Muscle of back (tissue), 11 donors: ENCODE results near the gene SCAMP4. TPM values are rescaled to one million over a fixed set of nuclear protein-coding genes. Genes with fewer than 3 reads are reported as not detected.

Source experiments
- DNase-seq, 3 donors: peaks; one replicate each; pipeline versions ENCODE4 v3.0.0 to v3.0.0-alpha.2; 2013
- polyA plus RNA-seq, 10 donors: library from polyadenylated mRNA; unstranded; fragments of 120-200 nt; gene quantifications; one replicate each; pipeline ENCODE4 v1.2.1, GENCODE V29; 2013; ENCODE audit not compliant: insufficient read length in 10 of 10

SCAMP4 gene
- polyA plus RNA-seq, 10 donors, result 21.0 to 34.3 (median 27.3) TPM

DNA sequence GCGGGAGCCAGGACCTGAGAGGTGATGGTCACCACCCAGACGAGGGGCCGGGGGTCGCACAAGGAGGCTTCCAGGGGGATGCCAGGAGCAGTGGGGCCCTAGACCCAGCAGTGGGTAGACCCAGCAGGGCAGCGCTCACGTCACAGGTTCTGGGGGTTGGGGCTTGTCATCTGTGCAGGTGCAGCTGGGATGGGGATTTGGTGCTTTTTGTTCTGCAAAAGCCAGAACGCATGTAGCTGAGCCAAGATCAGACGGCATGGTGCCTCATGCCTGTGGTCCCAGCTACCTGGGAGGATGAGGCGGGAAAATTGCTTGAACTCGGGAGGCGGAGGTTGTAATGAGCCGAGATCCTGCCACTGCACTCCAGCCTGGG, 50.9 kb downstream of the SCAMP4 start:
- no peak for DNase-seq

- DNase-seq, result no peak
These were observed 51.8 kb downstream of the SCAMP4 start for GRCh38 chr19:1956868-1957492.

DNA sequence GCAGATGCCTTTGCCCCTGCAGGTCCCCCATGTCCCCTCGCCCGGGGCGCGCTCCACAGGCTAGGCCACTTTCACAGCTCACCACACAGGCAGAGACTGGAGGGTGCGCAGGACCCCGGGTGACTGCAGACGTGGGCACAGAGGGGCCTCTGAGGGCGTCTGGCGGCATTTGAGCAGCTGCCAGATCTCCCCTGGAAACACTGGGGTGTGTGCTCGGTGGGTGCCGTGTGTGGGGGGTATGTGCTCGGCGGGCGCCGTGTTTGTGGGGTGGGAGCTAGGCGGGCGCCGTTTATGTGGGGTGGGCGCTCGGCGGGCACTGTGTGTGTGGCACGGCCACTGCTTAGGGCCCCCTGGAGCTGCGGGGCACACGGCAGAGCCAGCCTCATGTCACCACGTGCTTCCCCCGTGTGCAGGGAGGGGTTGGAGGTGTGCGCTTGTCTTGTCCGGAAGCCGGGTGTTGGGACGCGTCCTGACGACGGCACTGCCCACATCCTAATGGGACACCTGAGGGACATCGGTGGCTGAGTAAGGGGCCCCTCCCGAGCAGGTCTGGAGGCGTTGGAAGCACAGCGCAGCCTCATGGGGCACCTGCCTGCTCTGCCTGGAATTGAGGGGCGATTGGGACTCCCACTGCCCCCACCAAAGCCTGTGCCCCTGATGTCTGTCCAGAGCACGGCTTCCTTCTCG, 52.5 kb downstream of the SCAMP4 start:
- DNase-seq, result no peak

DNA sequence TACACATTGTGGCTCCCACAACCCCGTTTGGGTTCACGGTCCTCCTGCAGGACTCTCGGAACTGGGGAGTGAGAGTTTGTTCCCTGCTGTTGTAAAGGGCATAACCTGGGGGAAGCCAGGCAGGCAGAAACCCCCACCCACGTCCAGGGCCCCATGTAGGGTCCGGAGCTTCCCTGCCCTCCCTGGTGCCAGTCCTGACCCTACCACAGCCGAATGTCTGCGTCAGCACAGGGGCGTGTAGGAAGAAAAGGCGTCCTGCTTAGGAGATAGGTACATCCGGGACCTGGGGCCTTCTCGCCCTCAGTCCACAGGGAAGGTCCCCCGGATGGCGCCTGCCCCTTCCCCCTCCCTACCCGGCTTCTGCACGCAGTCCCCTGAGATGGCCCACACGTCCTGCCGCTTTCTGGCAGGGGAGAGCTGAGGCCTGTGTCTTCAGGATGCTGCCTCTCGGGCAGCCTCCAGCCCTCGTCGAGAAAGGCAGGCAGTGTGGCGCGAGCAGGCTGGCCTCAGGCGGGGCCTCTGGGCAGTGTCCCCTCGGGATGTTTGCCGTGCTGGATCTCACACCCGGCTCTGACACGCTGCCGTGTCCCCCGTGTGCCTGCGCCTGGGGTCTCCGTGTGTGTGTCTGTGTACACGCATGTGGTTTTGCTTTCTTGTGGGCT, 54.9 kb downstream of the SCAMP4 start:
- DNase-seq, result no peak

GRCh38 chr19:1961000-1961883, 56.0 kb downstream of the SCAMP4 start:
- no peak for DNase-seq

- no peak for DNase-seq
These were observed 57.5 kb downstream of the SCAMP4 start for GRCh38 chr19:1962674-1963073.

DNA sequence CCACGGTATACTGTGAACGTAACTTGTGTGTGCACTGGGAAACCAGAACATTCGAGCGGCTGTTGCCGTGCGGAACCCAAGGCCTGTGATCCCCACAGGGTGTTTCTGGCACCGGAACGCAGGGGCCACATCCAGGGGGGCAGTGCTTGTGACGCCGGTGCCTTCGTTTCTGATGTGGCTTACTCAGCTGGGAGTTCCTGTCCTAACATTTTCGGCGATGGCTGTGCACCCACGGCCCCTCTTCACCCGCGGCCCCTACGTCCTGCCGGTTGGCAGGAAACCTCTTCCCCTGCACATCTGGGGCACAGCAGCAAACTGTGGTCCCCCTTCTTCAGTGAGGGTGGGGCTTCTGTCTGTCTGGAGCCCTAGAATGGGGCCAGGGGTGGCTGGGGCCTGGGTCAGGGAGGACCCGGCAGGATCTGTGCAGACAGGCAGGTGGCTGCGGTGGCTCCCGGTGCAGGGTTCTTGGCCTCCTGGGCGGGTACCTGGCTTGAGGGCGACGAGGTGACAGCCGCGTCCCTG, 61.9 kb downstream of the SCAMP4 start:
- no peak for DNase-seq

- no peak for DNase-seq
These were observed 63.3 kb downstream of the SCAMP4 start for GRCh38 chr19:1968279-1969175.

DNA sequence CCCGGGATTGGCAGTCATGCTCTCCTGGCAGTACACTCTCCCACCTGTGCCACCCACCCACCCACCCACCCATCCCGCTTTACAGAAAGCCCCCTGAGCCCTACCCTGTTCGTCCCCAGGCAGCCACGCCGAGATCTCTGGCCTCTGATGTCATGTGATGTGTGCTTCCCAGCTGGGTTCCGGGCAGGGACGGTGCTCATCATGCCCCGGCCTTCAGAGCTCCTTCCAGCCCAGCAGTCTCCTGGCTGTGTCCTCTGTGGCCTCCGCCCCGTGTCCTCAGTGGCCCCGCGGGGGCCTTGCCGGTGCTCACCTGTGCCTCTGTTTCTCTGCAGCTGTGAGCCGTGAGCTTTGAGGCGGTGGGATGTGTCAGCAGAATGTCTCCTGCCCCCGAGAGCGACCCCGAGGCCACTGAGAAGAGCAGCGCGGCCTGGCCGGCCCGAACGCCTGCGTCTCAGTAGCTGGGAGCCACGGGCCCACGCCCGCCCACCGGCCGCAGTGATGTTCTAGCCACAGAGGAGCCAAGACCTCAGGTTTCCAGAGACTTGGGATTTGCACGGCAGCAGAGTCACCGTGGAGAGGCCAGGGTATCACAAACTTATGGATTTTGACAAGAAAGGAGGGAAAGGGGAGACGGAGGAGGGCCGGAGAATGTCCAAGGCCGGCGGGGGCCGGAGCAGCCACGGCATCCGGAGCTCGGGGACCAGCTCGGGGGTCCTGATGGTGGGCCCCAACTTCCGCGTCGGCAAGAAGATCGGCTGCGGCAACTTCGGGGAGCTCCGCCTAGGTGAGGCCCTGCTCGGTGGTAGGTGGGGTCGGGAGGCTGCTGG, 64.2 kb downstream of the SCAMP4 start:
- no peak for DNase-seq

- DNase-seq, result no peak
These were observed 65.0 kb downstream of the SCAMP4 start for GRCh38 chr19:1970003-1970805.

DNA sequence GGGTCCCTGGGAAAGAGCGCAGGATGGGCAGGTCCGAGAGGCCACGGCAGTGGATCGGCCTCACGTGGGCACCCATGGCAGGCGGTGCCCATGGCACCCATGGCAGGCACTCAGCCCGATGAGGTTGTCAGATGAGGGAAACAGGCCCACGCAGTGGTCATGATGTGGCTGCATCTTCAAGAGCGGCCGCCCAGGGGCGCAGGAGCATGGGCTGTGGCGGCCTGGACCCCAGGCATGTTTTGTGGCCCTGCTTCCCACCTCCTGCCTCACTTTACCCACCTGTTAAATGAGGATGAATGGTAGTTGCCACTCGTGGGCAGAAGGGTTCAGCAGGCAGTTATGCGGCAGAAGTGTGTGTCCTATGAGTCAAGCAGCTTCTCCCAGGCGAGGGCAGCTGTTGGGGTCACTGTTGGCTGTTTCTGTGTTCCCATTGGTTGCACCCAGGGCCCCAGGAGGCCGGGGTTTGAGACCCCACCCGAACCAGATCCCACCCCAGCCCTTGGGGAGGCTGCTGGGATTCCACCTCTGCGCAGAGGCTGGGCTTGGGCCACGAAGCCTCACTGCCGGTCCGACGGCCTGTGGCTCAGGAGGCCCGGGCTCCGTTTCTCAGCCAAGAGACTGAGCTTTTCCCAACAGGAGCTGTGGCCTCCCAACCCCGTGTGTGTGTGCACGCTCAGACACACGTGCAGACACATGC, 65.8 kb downstream of the SCAMP4 start:
- DNase-seq, result no peak

- DNase-seq, result no peak
These were observed 69.4 kb downstream of the SCAMP4 start for GRCh38 chr19:1974381-1975161.

- DNase-seq, result no peak
These were observed 69.9 kb downstream of the SCAMP4 start for GRCh38 chr19:1975162-1975480.
